ENCODE measurements around the gene DCTN5.

Gene DCTN5

GRCh38 chr16:23726710-23727109 is 85.4 kb downstream of the DCTN5 start:
- no peak for TF ChIP-seq SIN3A (IDR thresholded peaks at IDR 0.05; ENCODE audit: borderline replicate concordance, insufficient read depth, low read length)
- no peak for TF ChIP-seq FOXP2 (optimal IDR thresholded peaks at IDR 0.05; ENCODE audit: borderline replicate concordance, extremely low read depth, extremely low read length, insufficient read depth)
- no peak for TF ChIP-seq TAF1 (IDR thresholded peaks at IDR 0.05; ENCODE audit: borderline replicate concordance, insufficient read depth, low read length)
- TF ChIP-seq, protein P1, sequence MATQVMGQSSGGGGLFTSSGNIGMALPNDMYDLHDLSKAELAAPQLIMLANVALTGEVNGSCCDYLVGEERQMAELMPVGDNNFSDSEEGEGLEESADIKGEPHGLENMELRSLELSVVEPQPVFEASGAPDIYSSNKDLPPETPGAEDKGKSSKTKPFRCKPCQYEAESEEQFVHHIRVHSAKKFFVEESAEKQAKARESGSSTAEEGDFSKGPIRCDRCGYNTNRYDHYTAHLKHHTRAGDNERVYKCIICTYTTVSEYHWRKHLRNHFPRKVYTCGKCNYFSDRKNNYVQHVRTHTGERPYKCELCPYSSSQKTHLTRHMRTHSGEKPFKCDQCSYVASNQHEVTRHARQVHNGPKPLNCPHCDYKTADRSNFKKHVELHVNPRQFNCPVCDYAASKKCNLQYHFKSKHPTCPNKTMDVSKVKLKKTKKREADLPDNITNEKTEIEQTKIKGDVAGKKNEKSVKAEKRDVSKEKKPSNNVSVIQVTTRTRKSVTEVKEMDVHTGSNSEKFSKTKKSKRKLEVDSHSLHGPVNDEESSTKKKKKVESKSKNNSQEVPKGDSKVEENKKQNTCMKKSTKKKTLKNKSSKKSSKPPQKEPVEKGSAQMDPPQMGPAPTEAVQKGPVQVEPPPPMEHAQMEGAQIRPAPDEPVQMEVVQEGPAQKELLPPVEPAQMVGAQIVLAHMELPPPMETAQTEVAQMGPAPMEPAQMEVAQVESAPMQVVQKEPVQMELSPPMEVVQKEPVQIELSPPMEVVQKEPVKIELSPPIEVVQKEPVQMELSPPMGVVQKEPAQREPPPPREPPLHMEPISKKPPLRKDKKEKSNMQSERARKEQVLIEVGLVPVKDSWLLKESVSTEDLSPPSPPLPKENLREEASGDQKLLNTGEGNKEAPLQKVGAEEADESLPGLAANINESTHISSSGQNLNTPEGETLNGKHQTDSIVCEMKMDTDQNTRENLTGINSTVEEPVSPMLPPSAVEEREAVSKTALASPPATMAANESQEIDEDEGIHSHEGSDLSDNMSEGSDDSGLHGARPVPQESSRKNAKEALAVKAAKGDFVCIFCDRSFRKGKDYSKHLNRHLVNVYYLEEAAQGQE (IDR thresholded peaks at IDR 0.05; ENCODE audit: insufficient read depth in 1 of 2, low read depth in 2 of 2, low read length in 2 of 2): no peak
- TF ChIP-seq POLR2AphosphoS5 (IDR thresholded peaks at IDR 0.05; ENCODE audit: low read depth, low read length): no peak

Data from PFSK-1 (cell line).